GM12865 (cell line): Measurements from ENCODE around the gene ESYT2.

ENCODE experiments used
- DNase-seq: peaks from one replicate; pipeline ENCODE4 v3.0.0; 2010; ENCODE audit warnings: low read depth
- H3K4me3 ChIP-seq: 2 replicates; pipeline ENCODE4 v1.5.1; 2011; ENCODE audit warnings: mild to moderate bottlenecking, low read depth, low read length, control low read depth
- CTCF ChIP-seq: IDR thresholded peaks from 2 replicates; pipeline ENCODE4 v1.5.1; 2011; ENCODE audit warnings: low read length, control low read depth, low read depth, inconsistent platforms; ENCODE audit not compliant: insufficient read depth; ENCODE audit errors: missing control alignments

The ESYT2 gene

GRCh38 chr7:158861004-158861787, 31.9 kb upstream of the ESYT2 start:
- DNase-seq: no peak
- no peak for TF ChIP-seq CTCF
- no peak overlapping the region for H3K4me3 ChIP-seq

DNA sequence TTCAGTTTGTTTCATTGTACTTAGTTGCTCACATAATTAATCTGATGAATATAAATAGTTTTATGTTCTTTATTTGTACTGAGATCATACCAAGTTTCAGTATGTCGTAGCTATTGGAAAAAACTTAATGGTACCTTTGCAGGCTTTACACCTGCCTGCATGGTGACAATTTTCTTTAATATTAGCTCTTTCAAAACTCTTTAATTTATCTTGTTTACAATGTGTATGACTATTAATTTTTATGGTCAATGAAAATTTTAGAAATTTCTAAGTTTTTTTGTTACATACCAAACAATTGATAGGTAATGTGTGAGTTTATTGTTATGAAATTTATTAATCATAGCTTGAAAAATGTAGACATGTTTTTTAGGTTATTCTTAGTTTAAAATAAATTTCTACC, 31.1 kb upstream of the ESYT2 start:
- no peak for TF ChIP-seq CTCF
- H3K4me3 ChIP-seq: no peak overlapping the region
- no peak for DNase-seq

- H3K4me3 ChIP-seq: no peak overlapping the region
- no peak for DNase-seq
- TF ChIP-seq CTCF: no peak
Observed at GRCh38 chr7:158858592-158859503, 29.5 kb upstream of the ESYT2 start.

GRCh38 chr7:158856883-158857668, 27.8 kb upstream of the ESYT2 start:
- DNase-seq: no peak
- TF ChIP-seq CTCF: no peak

DNA sequence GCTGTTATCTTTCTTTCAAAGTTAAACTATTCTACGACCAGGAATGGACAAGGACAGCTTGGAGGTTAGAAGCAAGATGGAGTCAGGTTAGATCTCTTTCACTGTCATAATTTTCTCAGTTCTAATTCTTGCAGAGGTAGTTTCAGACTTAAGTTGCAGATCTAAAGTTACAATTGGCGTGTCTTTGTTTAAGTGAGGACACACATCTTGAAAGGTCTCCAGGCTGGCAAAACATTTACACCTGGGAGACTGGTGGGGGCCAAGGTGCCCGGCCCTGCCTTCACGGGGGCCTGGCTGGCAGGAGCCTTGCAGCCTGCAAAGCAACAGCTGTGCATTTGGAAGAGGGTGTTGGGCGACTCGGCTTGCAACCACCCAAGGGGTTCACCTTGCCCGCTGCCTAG, 25.4 kb upstream of the ESYT2 start:
- no peak for DNase-seq
- H3K4me3 ChIP-seq: no peak overlapping the region
- TF ChIP-seq CTCF: no peak

More at GRCh38 chr7:158856883-158857668, 27.8 kb upstream of the ESYT2 start:
- H3K4me3 ChIP-seq: peak overlapping the region; percentile 64

GRCh38 chr7:158850545-158851102, 21.3 kb upstream of the ESYT2 start:
- H3K4me3 ChIP-seq: no peak overlapping the region

More at GRCh38 chr7:158850545-158851102, 21.3 kb upstream of the ESYT2 start:
- no peak for TF ChIP-seq CTCF
- no peak for DNase-seq
